ENCODE data around the gene MEGF10. TPM values are rescaled to one million over a fixed set of nuclear protein-coding genes. Genes with fewer than 3 reads are reported as not detected.
A peak's percentile ranks its signal among the peaks of the same experiment; 100 is the strongest.

The MEGF10 gene
- 10 to 100 TPM in 1 of 3 donors, 1 to 10 TPM in 1, under 1 TPM in 1; 0.48 to 14.4 (median 2.3) TPM for total RNA-seq

DNA sequence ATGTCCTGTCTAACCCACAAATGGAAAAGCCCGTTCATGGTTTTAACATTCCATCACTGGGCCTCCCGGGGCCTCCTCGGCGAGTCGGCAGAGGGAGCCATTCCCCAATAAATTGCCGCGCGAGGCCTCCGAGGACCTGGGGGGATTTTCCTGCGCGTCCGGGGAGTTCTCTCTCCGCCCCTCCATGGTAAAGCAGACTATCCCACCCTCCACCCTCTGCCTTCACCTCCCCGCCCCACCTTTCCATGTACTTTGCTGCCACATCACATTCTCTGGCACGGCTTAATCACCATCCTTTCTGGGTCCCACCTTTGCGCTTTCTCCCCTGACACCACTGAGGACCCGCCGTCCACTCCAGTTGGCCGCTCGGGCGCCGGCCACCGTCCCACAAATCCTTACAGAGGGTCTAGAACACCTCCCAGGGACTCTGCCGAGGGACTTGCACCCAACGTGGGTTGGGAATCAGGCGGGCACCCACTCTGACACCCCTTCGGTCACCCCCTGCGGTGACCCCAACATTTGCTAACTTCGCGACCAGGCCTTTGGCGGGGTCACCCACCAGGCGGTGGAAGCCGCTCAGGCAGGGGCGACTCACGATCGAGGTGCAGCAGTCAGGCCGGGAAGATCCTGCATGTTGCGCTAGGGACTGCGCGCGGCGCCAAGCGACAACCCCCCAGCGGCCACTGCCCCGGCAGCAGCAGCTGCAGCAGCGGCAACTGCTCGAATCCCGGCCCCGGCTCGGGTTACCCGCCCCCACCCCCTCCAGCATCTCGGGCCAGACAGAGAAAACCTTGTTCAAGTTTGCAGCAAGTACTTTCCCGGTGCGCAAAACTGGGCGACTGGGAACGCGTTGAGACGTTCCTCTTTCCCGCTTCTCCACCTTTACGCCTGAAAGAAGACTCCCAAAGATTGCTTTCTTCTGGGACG, at the start of gene MEGF10:
MEGF10 (plus strand) TSS at position 778 of the 927 bp plus-strand sequence. CDS start 40,513 bp downstream, outside the sequence.
- Histone ChIP-seq H3K9me3 (peaks cover 0 to 5% of the 10 kb centered on the region in 2 donors), H3K4me1 (no peaks in the 10 kb centered on the region), H3K27me3 (peaks cover 0 to 18% of the 10 kb centered on the region in 2 donors), H3K4me3 (peak within 1 kb of the TSS in 2 of 3 donors; percentile 47 to 62), H3K36me3 (no peaks in the 10 kb centered on the region), H3K27ac (peak within 1 kb of the TSS in 1 of 2 donors; percentile 25)
- no peak for DNase-seq (ENCODE audit: low spot score in 2 of 2)
- TF ChIP-seq POLR2AphosphoS5 (IDR thresholded peaks at IDR 0.05) = no peak
- TF ChIP-seq, protein P1, sequence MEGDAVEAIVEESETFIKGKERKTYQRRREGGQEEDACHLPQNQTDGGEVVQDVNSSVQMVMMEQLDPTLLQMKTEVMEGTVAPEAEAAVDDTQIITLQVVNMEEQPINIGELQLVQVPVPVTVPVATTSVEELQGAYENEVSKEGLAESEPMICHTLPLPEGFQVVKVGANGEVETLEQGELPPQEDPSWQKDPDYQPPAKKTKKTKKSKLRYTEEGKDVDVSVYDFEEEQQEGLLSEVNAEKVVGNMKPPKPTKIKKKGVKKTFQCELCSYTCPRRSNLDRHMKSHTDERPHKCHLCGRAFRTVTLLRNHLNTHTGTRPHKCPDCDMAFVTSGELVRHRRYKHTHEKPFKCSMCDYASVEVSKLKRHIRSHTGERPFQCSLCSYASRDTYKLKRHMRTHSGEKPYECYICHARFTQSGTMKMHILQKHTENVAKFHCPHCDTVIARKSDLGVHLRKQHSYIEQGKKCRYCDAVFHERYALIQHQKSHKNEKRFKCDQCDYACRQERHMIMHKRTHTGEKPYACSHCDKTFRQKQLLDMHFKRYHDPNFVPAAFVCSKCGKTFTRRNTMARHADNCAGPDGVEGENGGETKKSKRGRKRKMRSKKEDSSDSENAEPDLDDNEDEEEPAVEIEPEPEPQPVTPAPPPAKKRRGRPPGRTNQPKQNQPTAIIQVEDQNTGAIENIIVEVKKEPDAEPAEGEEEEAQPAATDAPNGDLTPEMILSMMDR (IDR thresholded peaks at IDR 0.05) = peak in 2 of 3 donors; percentile 40 to 51
- intact Hi-C loops (cut with DNase I; ENCODE audit: low total_unique reads) = no loop called here

DNA sequence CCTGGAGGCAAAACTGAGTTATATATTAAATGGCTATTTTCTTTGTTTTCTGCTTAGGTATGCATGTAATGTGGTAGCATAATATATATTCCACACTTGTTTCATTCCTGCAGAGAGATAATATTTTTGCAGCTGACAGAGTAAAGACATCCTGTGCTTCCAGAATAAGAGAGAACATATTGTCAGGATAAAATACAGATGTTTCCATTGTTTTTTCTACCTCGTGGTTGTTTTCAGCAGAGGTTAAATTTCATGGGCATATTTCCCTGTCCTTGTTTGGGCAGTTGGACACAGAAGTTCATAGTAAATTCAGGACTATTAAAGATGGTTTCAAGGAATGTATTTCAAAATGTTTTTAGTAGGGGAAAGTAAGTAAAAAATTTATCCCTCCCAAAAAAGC, 47.6 kb upstream of the MEGF10 start:
- DNase-seq (ENCODE audit: low spot score in 2 of 2) = no peak
- Histone ChIP-seq H3K4me3 (no peak overlapping the region), H3K27ac (no peak overlapping the region), H3K36me3 (no peaks in the 10 kb centered on the region), H3K4me1 (no peaks in the 10 kb centered on the region), H3K27me3 (no peaks in the 10 kb centered on the region), H3K9me3 (peaks cover 0 to 7% of the 10 kb centered on the region in 2 donors)
- no peak for TF ChIP-seq POLR2AphosphoS5 (IDR thresholded peaks at IDR 0.05)
- TF ChIP-seq, protein P1 (IDR thresholded peaks at IDR 0.05) = no peak
- no peak for TF ChIP-seq POLR2A (IDR thresholded peaks at IDR 0.05)
- intact Hi-C loops (cut with DNase I; ENCODE audit: low total_unique reads) = no loop called here

DNA sequence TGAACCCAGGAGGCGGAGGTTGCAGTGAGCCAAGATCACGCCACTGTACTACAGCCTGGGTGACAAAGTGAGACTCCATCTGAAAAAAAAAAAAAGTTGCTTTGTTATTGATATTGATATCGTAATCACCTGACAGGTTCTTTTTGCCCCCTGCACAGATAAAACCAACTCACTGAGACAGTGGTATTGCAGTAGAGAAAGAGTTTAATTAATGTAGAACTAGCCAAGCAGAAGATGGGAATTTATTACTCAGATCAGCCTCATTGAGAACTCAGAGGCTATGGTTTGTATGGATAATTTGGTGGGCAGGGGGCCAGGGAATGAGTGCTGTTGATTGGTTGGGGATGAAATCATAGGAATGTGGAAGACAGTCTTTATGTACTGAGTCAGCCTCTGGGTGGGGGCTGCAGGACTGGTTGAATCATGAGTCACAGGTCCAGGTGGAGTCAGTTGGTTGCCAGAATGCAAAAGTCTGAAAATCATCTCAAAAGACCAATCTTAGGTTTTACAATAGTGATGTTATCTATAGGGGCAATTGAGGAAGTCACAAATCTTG, 35.8 kb upstream of the MEGF10 start:
- Histone ChIP-seq H3K4me1 (no peaks in the 10 kb centered on the region), H3K9me3 (peaks cover 8 to 23% of the 10 kb centered on the region in 2 donors), H3K27ac (no peak overlapping the region), H3K4me3 (no peak overlapping the region), H3K27me3 (no peaks in the 10 kb centered on the region), H3K36me3 (peaks cover 5% of the 10 kb centered on the region)
- no peak for DNase-seq (ENCODE audit: low spot score in 2 of 2)
- intact Hi-C loops (cut with DNase I; ENCODE audit: low total_unique reads) = no loop called here
- TF ChIP-seq, protein P1 (IDR thresholded peaks at IDR 0.05) = no peak
- no peak for TF ChIP-seq POLR2A (IDR thresholded peaks at IDR 0.05)
- no peak for TF ChIP-seq POLR2AphosphoS5 (IDR thresholded peaks at IDR 0.05)

DNA sequence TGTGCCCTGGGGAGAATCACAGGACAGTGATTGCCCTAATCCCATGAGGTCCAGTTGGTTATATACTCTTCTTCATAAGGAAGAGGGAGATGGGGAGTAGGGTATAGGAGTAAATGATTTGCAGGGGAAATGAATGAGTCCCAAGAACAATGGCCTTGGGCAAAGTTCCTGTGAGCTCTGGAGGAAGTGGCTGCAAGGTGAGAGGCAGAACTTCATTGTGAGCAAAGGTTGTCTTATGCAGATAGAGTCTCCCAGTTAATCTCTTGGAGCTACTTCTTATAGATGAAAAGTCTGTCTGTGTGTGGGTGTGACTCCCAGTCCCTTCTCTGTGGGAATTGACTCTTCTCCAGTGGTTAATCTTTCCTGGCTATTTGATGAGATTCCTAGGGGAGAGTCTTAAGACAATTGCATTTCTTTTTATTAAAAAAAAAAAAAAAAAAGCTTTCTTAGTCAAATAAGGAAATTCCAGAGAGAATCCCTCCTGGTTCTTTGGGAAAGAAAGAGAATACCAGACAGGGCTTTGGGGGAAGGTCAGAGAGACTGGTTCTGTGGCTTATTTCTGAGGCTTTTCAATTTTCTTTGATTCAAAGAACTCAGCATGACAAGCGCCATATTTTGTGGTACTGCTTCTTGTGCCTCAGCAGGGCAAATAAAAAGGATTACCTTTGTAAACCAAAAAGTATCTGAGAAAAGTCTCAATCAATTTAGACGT, 33.6 kb upstream of the MEGF10 start:
- Histone ChIP-seq H3K27me3 (no peaks in the 10 kb centered on the region), H3K27ac (no peak overlapping the region), H3K36me3 (peaks cover 5% of the 10 kb centered on the region), H3K4me1 (no peaks in the 10 kb centered on the region), H3K4me3 (no peak overlapping the region), H3K9me3 (peaks cover 8 to 20% of the 10 kb centered on the region in 2 donors)
- no peak for DNase-seq (ENCODE audit: low spot score in 2 of 2)
- intact Hi-C loops (cut with DNase I; ENCODE audit: low total_unique reads) = no loop called here
- TF ChIP-seq POLR2AphosphoS5 (IDR thresholded peaks at IDR 0.05) = no peak
- TF ChIP-seq POLR2A (IDR thresholded peaks at IDR 0.05) = no peak
- TF ChIP-seq, protein P1 (IDR thresholded peaks at IDR 0.05) = no peak
